ENCODE results near the gene STAT2. TPM values are rescaled to one million over a fixed set of nuclear protein-coding genes. Genes with fewer than 3 reads are reported as not detected.

The STAT2 gene
- total and polyA plus RNA-seq, 2 experiments from 2014 or later: 15.6 to 67.9 TPM

DNA sequence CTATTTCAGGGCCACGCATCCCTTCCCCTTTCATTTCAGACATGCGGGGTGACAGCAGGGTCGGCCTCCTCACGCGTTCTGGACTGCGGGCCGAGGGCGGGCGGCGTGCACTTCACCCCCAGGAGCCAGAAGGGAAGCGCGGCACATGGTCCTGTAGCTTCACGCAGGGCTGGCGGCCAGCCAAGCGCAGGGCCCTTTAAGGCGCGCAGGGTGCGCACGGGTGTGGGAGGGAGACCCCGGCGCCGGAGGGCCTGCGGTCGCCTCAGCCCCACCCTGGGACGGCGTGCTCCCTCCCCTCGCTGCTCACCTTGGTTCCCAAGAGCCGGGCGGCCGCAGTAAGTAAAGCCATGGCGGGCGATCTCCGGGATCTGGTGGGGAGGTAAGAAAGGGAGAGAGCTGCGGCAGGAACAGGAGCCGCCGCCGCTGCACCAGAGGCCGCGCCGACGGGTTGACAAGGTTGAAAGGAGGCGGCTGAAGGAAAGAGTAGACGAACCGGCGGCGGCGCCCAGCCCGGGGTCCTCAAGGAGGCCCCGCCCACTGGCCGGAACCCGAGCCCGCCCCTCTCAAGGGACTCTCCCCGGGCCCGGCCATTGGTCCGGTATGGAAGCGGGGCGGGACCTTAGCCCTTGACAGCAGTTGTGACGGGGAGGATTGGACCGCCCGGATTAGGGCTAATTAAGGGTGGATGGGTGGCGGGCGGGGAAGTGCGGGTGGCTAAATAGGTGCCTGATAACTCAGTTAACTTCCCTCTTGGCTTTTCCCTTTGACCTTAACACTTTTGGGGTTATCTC lies 59.9 kb downstream of the STAT2 start, which contains the start of gene CS:
TSS of gene CS (minus strand) at position 478 of the 791 bp plus-strand sequence. CDS start at position 349, 129 bp downstream.
- peaks cover 41% of the 10 kb centered on the region; the same call in 2 of the 3 replicates for H3K36me3 Mint-ChIP-seq (ENCODE audit: low read depth)
- ATAC-seq (peak; percentile 95), DNase-seq (ENCODE audit: low spot score) (peak; percentile 100)
- TF ChIP-seq, protein P1, sequence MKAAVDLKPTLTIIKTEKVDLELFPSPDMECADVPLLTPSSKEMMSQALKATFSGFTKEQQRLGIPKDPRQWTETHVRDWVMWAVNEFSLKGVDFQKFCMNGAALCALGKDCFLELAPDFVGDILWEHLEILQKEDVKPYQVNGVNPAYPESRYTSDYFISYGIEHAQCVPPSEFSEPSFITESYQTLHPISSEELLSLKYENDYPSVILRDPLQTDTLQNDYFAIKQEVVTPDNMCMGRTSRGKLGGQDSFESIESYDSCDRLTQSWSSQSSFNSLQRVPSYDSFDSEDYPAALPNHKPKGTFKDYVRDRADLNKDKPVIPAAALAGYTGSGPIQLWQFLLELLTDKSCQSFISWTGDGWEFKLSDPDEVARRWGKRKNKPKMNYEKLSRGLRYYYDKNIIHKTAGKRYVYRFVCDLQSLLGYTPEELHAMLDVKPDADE (IDR thresholded peaks at IDR 0.05): 0 out of 2 replicates have a peak, but pooled peaks have one; percentile 1
- TF ChIP-seq JUNB (IDR thresholded peaks at IDR 0.05; ENCODE audit: unreplicated experiment): no peak
- TF ChIP-seq, protein P2, sequence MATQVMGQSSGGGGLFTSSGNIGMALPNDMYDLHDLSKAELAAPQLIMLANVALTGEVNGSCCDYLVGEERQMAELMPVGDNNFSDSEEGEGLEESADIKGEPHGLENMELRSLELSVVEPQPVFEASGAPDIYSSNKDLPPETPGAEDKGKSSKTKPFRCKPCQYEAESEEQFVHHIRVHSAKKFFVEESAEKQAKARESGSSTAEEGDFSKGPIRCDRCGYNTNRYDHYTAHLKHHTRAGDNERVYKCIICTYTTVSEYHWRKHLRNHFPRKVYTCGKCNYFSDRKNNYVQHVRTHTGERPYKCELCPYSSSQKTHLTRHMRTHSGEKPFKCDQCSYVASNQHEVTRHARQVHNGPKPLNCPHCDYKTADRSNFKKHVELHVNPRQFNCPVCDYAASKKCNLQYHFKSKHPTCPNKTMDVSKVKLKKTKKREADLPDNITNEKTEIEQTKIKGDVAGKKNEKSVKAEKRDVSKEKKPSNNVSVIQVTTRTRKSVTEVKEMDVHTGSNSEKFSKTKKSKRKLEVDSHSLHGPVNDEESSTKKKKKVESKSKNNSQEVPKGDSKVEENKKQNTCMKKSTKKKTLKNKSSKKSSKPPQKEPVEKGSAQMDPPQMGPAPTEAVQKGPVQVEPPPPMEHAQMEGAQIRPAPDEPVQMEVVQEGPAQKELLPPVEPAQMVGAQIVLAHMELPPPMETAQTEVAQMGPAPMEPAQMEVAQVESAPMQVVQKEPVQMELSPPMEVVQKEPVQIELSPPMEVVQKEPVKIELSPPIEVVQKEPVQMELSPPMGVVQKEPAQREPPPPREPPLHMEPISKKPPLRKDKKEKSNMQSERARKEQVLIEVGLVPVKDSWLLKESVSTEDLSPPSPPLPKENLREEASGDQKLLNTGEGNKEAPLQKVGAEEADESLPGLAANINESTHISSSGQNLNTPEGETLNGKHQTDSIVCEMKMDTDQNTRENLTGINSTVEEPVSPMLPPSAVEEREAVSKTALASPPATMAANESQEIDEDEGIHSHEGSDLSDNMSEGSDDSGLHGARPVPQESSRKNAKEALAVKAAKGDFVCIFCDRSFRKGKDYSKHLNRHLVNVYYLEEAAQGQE (IDR thresholded peaks at IDR 0.05; ENCODE audit: unreplicated experiment): no peak
- no peak for TF ChIP-seq ZNF114 (CRISPR knock-in tag; IDR thresholded peaks at IDR 0.05)
- peak; percentile 63 for TF ChIP-seq POLR2AphosphoS5 (IDR thresholded peaks at IDR 0.05; ENCODE audit: low read depth)
- TF ChIP-seq EZH2 (IDR thresholded peaks at IDR 0.05; ENCODE audit: low read depth, unreplicated experiment): no peak
- TF ChIP-seq CREB1 (CRISPR knock-in tag; IDR thresholded peaks at IDR 0.05; ENCODE audit: low read depth): peak; percentile 69
- TF ChIP-seq ZNF331 (CRISPR knock-in tag; IDR thresholded peaks at IDR 0.05; ENCODE audit: low read depth): no peak
- Histone ChIP-seq H3K27ac (ENCODE audit: low read depth) (peak within 1 kb of the TSS; percentile 93), H2AFZ (0 out of 2 replicates have a peak within 1 kb of the TSS, but pooled peaks have one; percentile 23), H3K9me2 (ENCODE audit: insufficient read depth) (no peaks in the 10 kb centered on the region), H3K79me2 (replicated peaks; ENCODE audit: insufficient read depth) (peaks cover 48% of the 10 kb centered on the region), H3K4me2 (peak within 1 kb of the TSS; percentile 98), H3K27me3 (ENCODE audit: insufficient read depth) (no peaks in the 10 kb centered on the region), H4K20me1 (replicated peaks; ENCODE audit: insufficient read depth) (peaks cover 13% of the 10 kb centered on the region), H3K4me3 (peak within 1 kb of the TSS; percentile 99), H3K4me1 (ENCODE audit: insufficient read depth) (peaks cover 18% of the 10 kb centered on the region), H3K36me3 (ENCODE audit: insufficient read depth) (peaks cover 14% of the 10 kb centered on the region; the same call in 1 of the 2 replicates), H3F3A (replicated peaks; ENCODE audit: low read depth) (peaks cover 28% of the 10 kb centered on the region)
- H3K4me1 Mint-ChIP-seq: peaks cover 19% of the 10 kb centered on the region
- H3K9me3 Mint-ChIP-seq: no peaks in the 10 kb centered on the region; the same call in 2 of the 3 replicates
- peak within 1 kb of the TSS; percentile 99 for H3K4me3 Mint-ChIP-seq
- H3K27me3 Mint-ChIP-seq (ENCODE audit: insufficient read depth, low read depth, poor library complexity): peaks cover 11% of the 10 kb centered on the region
- H3K27ac Mint-ChIP-seq: peak within 1 kb of the TSS; percentile 97

Measured in GM23338 (cell line).